OCI-LY1 (cell line): ENCODE data around the gene CARD10.

Source experiments
- H2AFZ ChIP-seq: fragments of 200-600 bp; sonication (generic), shearing (Covaris generic); 2 replicates; pipeline ENCODE4 v1.6.0; 2014; ENCODE audit warnings: antibody characterized with exemption, mild to moderate bottlenecking, low read length
- H3F3A ChIP-seq: fragments of 200-600 bp; sonication (generic), shearing (Covaris generic); 2 replicates; pipeline ENCODE4 v1.6.0; 2014; ENCODE audit warnings: mild to moderate bottlenecking, antibody characterized with exemption, low read length, moderate library complexity; ENCODE audit not compliant: insufficient read depth
- H3K27ac ChIP-seq: fragments of 200-600 bp; sonication (generic); 2 replicates; pipeline ENCODE4 v1.5.1; 2014; ENCODE audit warnings: low read length, mixed run types, mild to moderate bottlenecking, low read depth; ENCODE audit not compliant: poor library complexity, severe bottlenecking
- H3K27me3 ChIP-seq: fragments of 200-600 bp; sonication (generic); 2 replicates; pipeline ENCODE4 v1.6.0; 2014; ENCODE audit warnings: antibody characterized with exemption, mild to moderate bottlenecking, low read length, moderate library complexity; ENCODE audit not compliant: insufficient read depth
- H3K36me3 ChIP-seq: fragments of 200-600 bp; sonication (generic); 2 replicates; pipeline ENCODE4 v1.6.1; 2014; ENCODE audit warnings: mild to moderate bottlenecking, antibody characterized with exemption, low read length, moderate library complexity, mixed read lengths; ENCODE audit not compliant: insufficient read depth
- H3K4me1 ChIP-seq: fragments of 200-600 bp; sonication (generic); 2 replicates; pipeline ENCODE4 v1.5.1; 2014; ENCODE audit warnings: mild to moderate bottlenecking, low read length, moderate library complexity; ENCODE audit not compliant: insufficient read depth, severe bottlenecking
- H3K4me2 ChIP-seq: fragments of 200-600 bp; sonication (generic), shearing (Covaris generic); 2 replicates; pipeline ENCODE4 v1.6.1; 2014; ENCODE audit warnings: low read length
- H3K4me3 ChIP-seq: fragments of 200-600 bp; sonication (generic); 2 replicates; pipeline ENCODE4 v1.5.1; 2014; ENCODE audit warnings: low read length, low read depth, mild to moderate bottlenecking, mixed read lengths; ENCODE audit not compliant: poor library complexity, severe bottlenecking
- H3K79me2 ChIP-seq: fragments of 200-600 bp; shearing (Covaris generic); 2 replicates; pipeline ENCODE4 v1.6.1; 2016; ENCODE audit warnings: mixed run types, low read length, mixed read lengths; ENCODE audit not compliant: insufficient read depth
- H3K9ac ChIP-seq: fragments of 200-600 bp; sonication (generic), shearing (Covaris generic); 2 replicates; pipeline ENCODE4 v1.6.1; 2014; ENCODE audit warnings: mild to moderate bottlenecking, low read length, mixed read lengths
- H3K9me2 ChIP-seq: fragments of 200-600 bp; sonication (generic), shearing (Covaris generic); 2 replicates; pipeline ENCODE4 v1.6.1; 2014; ENCODE audit warnings: low read depth, mild to moderate bottlenecking, low read length, mixed read lengths
- H3K9me3 ChIP-seq: fragments of 200-600 bp; shearing (Covaris generic); 2 replicates; pipeline ENCODE4 v1.6.1; 2014; ENCODE audit warnings: low read length, mixed read lengths
- H4K20me1 ChIP-seq: fragments of 200-600 bp; sonication (generic), shearing (Covaris generic); 2 replicates; pipeline ENCODE4 v1.6.0; 2016; ENCODE audit warnings: mild to moderate bottlenecking, low read length; ENCODE audit not compliant: insufficient read depth
- CTCF ChIP-seq: fragments of 200-600 bp; sonication (generic), shearing (Covaris generic); IDR thresholded peaks from 2 replicates; pipeline ENCODE4 v1.5.1; 2017; ENCODE audit warnings: mild to moderate bottlenecking, antibody characterized with exemption, low read length, moderate library complexity, mixed read lengths
- EZH2 ChIP-seq: fragments of 200-600 bp; sonication (generic), shearing (Covaris generic); IDR thresholded peaks from 2 replicates; pipeline ENCODE4 v1.8.0; 2017; ENCODE audit warnings: borderline replicate concordance, mixed run types, mild to moderate bottlenecking, antibody characterized with exemption, low read length, moderate library complexity, mixed read lengths

Gene CARD10

GRCh38 chr22:37538590-37539357 lies 19.6 kb upstream of the CARD10 start:
- no peak overlapping the region for H2AFZ ChIP-seq
- H3K27me3 ChIP-seq: peaks cover 5% of the 10 kb centered on the region; the same call in 1 of the 2 replicates
- H4K20me1 ChIP-seq: no peaks in the 10 kb centered on the region
- H3K79me2 ChIP-seq: no peaks in the 10 kb centered on the region
- H3K4me2 ChIP-seq: no peak overlapping the region
- TF ChIP-seq EZH2 (no peak), CTCF (peak; percentile 96)
- H3K4me3 ChIP-seq: no peak overlapping the region
- H3K9me2 ChIP-seq: no peaks in the 10 kb centered on the region
- H3K36me3 ChIP-seq: no peaks in the 10 kb centered on the region
- no peaks in the 10 kb centered on the region for H3F3A ChIP-seq
- no peak overlapping the region for H3K27ac ChIP-seq
- no peaks in the 10 kb centered on the region for H3K9me3 ChIP-seq
- H3K9ac ChIP-seq: no peak overlapping the region
- no peaks in the 10 kb centered on the region for H3K4me1 ChIP-seq

- no peak for TF ChIP-seq CTCF
- TF ChIP-seq EZH2: no peak
- H3F3A ChIP-seq: no peaks in the 10 kb centered on the region
- H3K27ac ChIP-seq: no peak overlapping the region
- H2AFZ ChIP-seq: no peak overlapping the region
- no peaks in the 10 kb centered on the region; the same call in 1 of the 2 replicates for H3K27me3 ChIP-seq
- H3K9me3 ChIP-seq: no peaks in the 10 kb centered on the region
- H3K4me1 ChIP-seq: no peaks in the 10 kb centered on the region
- H4K20me1 ChIP-seq: no peaks in the 10 kb centered on the region
- H3K79me2 ChIP-seq: no peaks in the 10 kb centered on the region
- no peaks in the 10 kb centered on the region for H3K36me3 ChIP-seq
- H3K9ac ChIP-seq: no peak overlapping the region
- H3K4me2 ChIP-seq: no peak overlapping the region
- no peaks in the 10 kb centered on the region for H3K9me2 ChIP-seq
- H3K4me3 ChIP-seq: no peak overlapping the region
Measured at GRCh38 chr22:37535159-37535558, 15.9 kb upstream of the CARD10 start.

GRCh38 chr22:37534445-37534844 lies 15.2 kb upstream of the CARD10 start:
- TF ChIP-seq EZH2: no peak
- TF ChIP-seq CTCF: no peak
- Histone ChIP-seq H4K20me1 (no peaks in the 10 kb centered on the region), H3K9ac (no peak overlapping the region), H3K79me2 (no peaks in the 10 kb centered on the region), H3K4me3 (no peak overlapping the region), H3K36me3 (no peaks in the 10 kb centered on the region), H3K27me3 (no peaks in the 10 kb centered on the region; the same call in 1 of the 2 replicates), H3K4me1 (no peaks in the 10 kb centered on the region), H3K4me2 (no peak overlapping the region), H3K27ac (no peak overlapping the region), H3K9me2 (no peaks in the 10 kb centered on the region), H3F3A (no peaks in the 10 kb centered on the region), H3K9me3 (no peaks in the 10 kb centered on the region), H2AFZ (no peak overlapping the region)
